ENCODE data around the gene JARID2. TPM values are rescaled to one million over a fixed set of nuclear protein-coding genes. Genes with fewer than 3 reads are reported as not detected.

The JARID2 gene
- total and polyA plus RNA-seq, 9 of the 15 experiments (the other 6 are each of a cell fraction or from before 2014, with no cell fraction given), result 5.0 to 29.0 (median 15.6) TPM

DNA sequence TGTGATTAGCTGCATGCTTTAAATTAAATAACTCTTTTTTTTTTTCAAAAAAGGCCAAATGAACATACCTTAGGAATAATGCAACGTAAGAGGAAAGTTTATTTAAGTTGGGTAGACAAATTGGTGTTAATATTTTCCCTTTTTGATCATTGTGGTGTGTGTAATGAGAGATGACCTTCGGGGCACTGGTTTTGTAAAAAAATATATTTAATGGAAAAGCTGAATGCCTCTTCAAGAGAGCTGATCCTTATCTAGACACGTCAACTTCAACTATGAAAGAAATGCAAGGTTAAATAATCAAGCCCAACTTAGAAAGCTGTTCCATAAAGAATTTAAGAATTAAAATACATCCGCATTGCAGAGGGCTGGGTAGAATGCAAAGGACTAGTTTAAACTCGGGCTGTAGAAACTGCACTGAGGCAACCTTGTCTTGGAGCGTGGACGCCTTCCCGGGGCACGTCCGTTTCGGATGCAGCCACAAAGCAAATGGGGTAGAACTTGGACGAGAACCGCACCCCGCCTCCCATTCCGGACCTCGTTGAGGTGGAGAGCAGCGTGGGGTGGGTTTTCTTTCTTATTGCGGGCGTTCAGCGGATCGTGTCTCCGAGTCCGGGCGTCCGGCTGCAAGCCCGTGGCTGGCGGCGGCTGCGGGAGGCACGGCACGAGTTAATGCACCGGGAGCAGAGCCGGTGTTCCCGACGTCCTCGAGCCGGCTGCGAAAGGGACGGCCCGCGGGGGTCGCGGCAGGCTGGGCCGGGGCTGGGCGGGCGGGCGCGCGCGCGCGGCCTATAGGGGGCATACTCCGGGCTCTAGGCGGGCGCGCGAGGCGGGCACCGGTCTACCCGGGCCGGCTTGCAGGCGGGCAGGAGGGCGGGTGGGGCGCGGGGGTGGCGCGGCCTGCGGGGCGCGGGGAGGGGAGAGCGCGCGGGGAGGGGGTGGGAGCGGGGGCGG, 1.9 kb downstream of the JARID2 start (continued):
- peak; percentile 39; the same call in 1 of the 2 replicates for TF ChIP-seq HES1 (IDR thresholded peaks at IDR 0.05; ENCODE audit: low read depth)
- no peak for TF ChIP-seq SMARCA5 (IDR thresholded peaks at IDR 0.05)
- no peak for TF ChIP-seq ZNF354B (CRISPR knock-in tag; IDR thresholded peaks at IDR 0.05)
- no peak for TF ChIP-seq RFX1 (IDR thresholded peaks at IDR 0.05)
- peak; percentile 89 for TF ChIP-seq HMBOX1 (IDR thresholded peaks at IDR 0.05)
- TF ChIP-seq ZNF77 (CRISPR knock-in tag; IDR thresholded peaks at IDR 0.05), result no peak
- TF ChIP-seq POLR3A (IDR thresholded peaks at IDR 0.05; ENCODE audit: borderline replicate concordance, extremely low read depth, insufficient read depth, insufficient read length), result no peak
- no peak for TF ChIP-seq ZNF146 (CRISPR knock-in tag; IDR thresholded peaks at IDR 0.05; ENCODE audit: unreplicated experiment)
- no peak for TF ChIP-seq ZNF41 (CRISPR knock-in tag; conservative IDR thresholded peaks at IDR 0.05)
- no peak for TF ChIP-seq XRCC5 (IDR thresholded peaks at IDR 0.05; ENCODE audit: low read depth, low read length)
- no peak for TF ChIP-seq CLOCK (CRISPR knock-in tag; IDR thresholded peaks at IDR 0.05; ENCODE audit: borderline replicate concordance)
- no peak for TF ChIP-seq E4F1 (CRISPR knock-in tag; IDR thresholded peaks at IDR 0.05; ENCODE audit: borderline replicate concordance)
- TF ChIP-seq RB1 (IDR thresholded peaks at IDR 0.05; ENCODE audit: low read depth), result 0 out of 2 replicates have a peak, but pooled peaks have one; percentile 19
- TF ChIP-seq ZNF140 (CRISPR knock-in tag; IDR thresholded peaks at IDR 0.05), result no peak
- TF ChIP-seq, protein P1, sequence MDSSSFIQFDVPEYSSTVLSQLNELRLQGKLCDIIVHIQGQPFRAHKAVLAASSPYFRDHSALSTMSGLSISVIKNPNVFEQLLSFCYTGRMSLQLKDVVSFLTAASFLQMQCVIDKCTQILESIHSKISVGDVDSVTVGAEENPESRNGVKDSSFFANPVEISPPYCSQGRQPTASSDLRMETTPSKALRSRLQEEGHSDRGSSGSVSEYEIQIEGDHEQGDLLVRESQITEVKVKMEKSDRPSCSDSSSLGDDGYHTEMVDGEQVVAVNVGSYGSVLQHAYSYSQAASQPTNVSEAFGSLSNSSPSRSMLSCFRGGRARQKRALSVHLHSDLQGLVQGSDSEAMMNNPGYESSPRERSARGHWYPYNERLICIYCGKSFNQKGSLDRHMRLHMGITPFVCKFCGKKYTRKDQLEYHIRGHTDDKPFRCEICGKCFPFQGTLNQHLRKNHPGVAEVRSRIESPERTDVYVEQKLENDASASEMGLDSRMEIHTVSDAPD (CRISPR knock-in tag; IDR thresholded peaks at IDR 0.05), result no peak
- TF ChIP-seq JUNB (CRISPR knock-in tag; conservative IDR thresholded peaks at IDR 0.05), result no peak

Measured in K562 (cell line).